Esophagus muscularis mucosa (tissue), 4 donors: Measurements from ENCODE around the gene CDH22. TPM values are rescaled to one million over a fixed set of nuclear protein-coding genes. Genes with fewer than 3 reads are reported as not detected.

Experiments
- DNase-seq: peaks from one replicate; pipeline ENCODE4 v3.0.0-alpha.2; 2017; ENCODE audit errors: extremely low spot score
- H3K27ac ChIP-seq, 4 donors: fragments of 200-600 bp; sonication (generic); replicated peaks in 1 of 4; 1 replicate in 3 of 4; 2 replicates in 1 of 4; pipeline ENCODE4 v1.5.1; 2016 to 2019; ENCODE audit warnings: mild to moderate bottlenecking in 1 of 4
- H3K27me3 ChIP-seq, 4 donors: fragments of 200-600 bp; sonication (generic); one replicate each; pipeline versions ENCODE4 v1.5.1 to v1.6.0; 2016 to 2019
- H3K36me3 ChIP-seq, 4 donors: fragments of 200-600 bp; sonication (generic); one replicate each; pipeline ENCODE4 v1.5.1; 2016 to 2019
- H3K4me1 ChIP-seq, 4 donors: fragments of 200-600 bp; sonication (generic); one replicate each; pipeline ENCODE4 v1.5.1; 2016 to 2019
- H3K4me3 ChIP-seq, 4 donors: fragments of 200-600 bp; sonication (generic); 1 replicate in 2 of 4; 2 replicates in 2 of 4; pipeline ENCODE4 v1.5.1; 2016 to 2019; ENCODE audit warnings: mild to moderate bottlenecking in 4 of 4, moderate library complexity in 1 of 4
- H3K9me3 ChIP-seq, 4 donors: fragments of 200-600 bp; sonication (generic); 1 replicate in 3 of 4; 2 replicates in 1 of 4; pipeline ENCODE4 v1.5.1; 2016 to 2019
- CTCF ChIP-seq, 3 experiments: fragments of 200-600 bp in 2 of 3; fragments of 450-650 bp in 1 of 3; sonication (generic) in 2 of 3; IDR thresholded peaks; one replicate each; pipeline ENCODE4 v1.5.1; 2017 to 2019; ENCODE audit warnings: antibody characterized with exemption in 3 of 3, mild to moderate bottlenecking in 2 of 3, moderate library complexity in 1 of 3
- EP300 ChIP-seq: sonication (generic); formaldehyde crosslinking; IDR thresholded peaks from one replicate; pipeline ENCODE4 v1.6.1; 2017; ENCODE audit warnings: antibody characterized with exemption
- POLR2A ChIP-seq: fragments of 450-650 bp; IDR thresholded peaks from one replicate; pipeline ENCODE4 v1.6.1; 2017; ENCODE audit warnings: antibody characterized with exemption, moderate library complexity, mild to moderate bottlenecking, low read depth
- POLR2AphosphoS5 ChIP-seq, 2 donors: sonication (generic); formaldehyde crosslinking; IDR thresholded peaks; one replicate each; pipeline ENCODE4 v1.6.1; 2017; ENCODE audit warnings: antibody characterized with exemption in 2 of 2
- WGBS: methylation state at CpG from one replicate; pipeline ENCODE4 v1.1.5; 2018; 5-methylcytosine and 5-hydroxymethylcytosine counted together
- intact Hi-C: fragments of 100-400 bp; cut with DNase I; formaldehyde crosslinking; loops from one replicate; pipeline ENCODE4 v1.15.1; 2023
- total RNA-seq, 4 donors: library from RNA; depleted of rRNA; stranded (reverse); fragments of >200 nt; gene quantifications; one replicate each; pipeline versions ENCODE4 v1.1.0 to v1.2.1, GENCODE V29; 2016

The CDH22 gene
- total RNA-seq, 4 donors from 2014 or later = 0.17 to 0.69 (median 0.42) TPM; not detected in 1

- H3K4me3 ChIP-seq = no peak overlapping the region
- H3K36me3 ChIP-seq = no peaks in the 10 kb centered on the region
- intact Hi-C loops = no loop called here
- WGBS = 47% methylated on average over 6 of the region's 6 CpGs
- TF ChIP-seq EP300 = no peak
- TF ChIP-seq POLR2A = no peak
- peaks cover 11 to 25% (median 16%) of the 10 kb centered on the region in 4 donors for H3K4me1 ChIP-seq
- no peak for DNase-seq
- H3K27ac ChIP-seq = no peak overlapping the region
- no peaks in the 10 kb centered on the region for H3K9me3 ChIP-seq
- peaks cover 0 to 95% (median 15%) of the 10 kb centered on the region in 4 donors for H3K27me3 ChIP-seq
Measured at GRCh38 chr20:46206992-46207549, 101.2 kb downstream of the CDH22 start.

GRCh38 chr20:46206025-46206424, 102.3 kb downstream of the CDH22 start:
- H3K9me3 ChIP-seq = no peaks in the 10 kb centered on the region
- no peak for DNase-seq
- H3K36me3 ChIP-seq = no peaks in the 10 kb centered on the region
- TF ChIP-seq POLR2A = no peak
- no peak for TF ChIP-seq EP300
- TF ChIP-seq CTCF (IDR thresholded peaks at IDR 0.05) = no peak
- no peak for TF ChIP-seq POLR2AphosphoS5 (IDR thresholded peaks at IDR 0.05)
- intact Hi-C loops = no loop called here
- no peak overlapping the region for H3K4me3 ChIP-seq
- H3K27ac ChIP-seq = no peak overlapping the region
- H3K4me1 ChIP-seq = peaks cover 11 to 26% (median 17%) of the 10 kb centered on the region in 4 donors
- 45% methylated on average over 5 of the region's 5 CpGs for WGBS
- H3K27me3 ChIP-seq = peaks cover 0 to 95% (median 17%) of the 10 kb centered on the region in 4 donors

- Histone ChIP-seq H3K9me3 (no peaks in the 10 kb centered on the region), H3K4me3 (no peak overlapping the region), H3K36me3 (no peaks in the 10 kb centered on the region), H3K4me1 (peaks cover 11 to 31% (median 20%) of the 10 kb centered on the region in 4 donors), H3K27me3 (peaks cover 0 to 95% (median 21%) of the 10 kb centered on the region in 4 donors), H3K27ac (no peak overlapping the region)
- TF ChIP-seq POLR2AphosphoS5 (IDR thresholded peaks at IDR 0.05) (no peak), CTCF (IDR thresholded peaks at IDR 0.05) (no peak), EP300 (no peak), POLR2A (no peak)
- no peak for DNase-seq
- WGBS = 49% methylated on average over 3 of the region's 3 CpGs
- intact Hi-C loops = no loop called here
Measured at GRCh38 chr20:46205349-46205748, 102.9 kb downstream of the CDH22 start.

GRCh38 chr20:46204594-46205186, 103.6 kb downstream of the CDH22 start:
- Histone ChIP-seq H3K9me3 (no peaks in the 10 kb centered on the region), H3K27me3 (peaks cover 0 to 95% (median 18%) of the 10 kb centered on the region in 4 donors), H3K36me3 (no peaks in the 10 kb centered on the region), H3K4me3 (no peak overlapping the region), H3K27ac (no peak overlapping the region), H3K4me1 (peaks cover 11 to 31% (median 17%) of the 10 kb centered on the region in 4 donors)
- intact Hi-C loops = no loop called here
- WGBS = 32% methylated on average over 7 of the region's 8 CpGs
- TF ChIP-seq CTCF (IDR thresholded peaks at IDR 0.05) (no peak), POLR2AphosphoS5 (IDR thresholded peaks at IDR 0.05) (no peak), POLR2A (no peak), EP300 (no peak)
- DNase-seq = no peak

GRCh38 chr20:46203510-46203837, 104.8 kb downstream of the CDH22 start:
- Histone ChIP-seq H3K27me3 (peaks cover 0 to 95% (median 14%) of the 10 kb centered on the region in 4 donors), H3K36me3 (no peaks in the 10 kb centered on the region), H3K4me3 (no peak overlapping the region), H3K4me1 (peaks cover 11 to 31% (median 19%) of the 10 kb centered on the region in 4 donors), H3K27ac (no peak overlapping the region), H3K9me3 (no peaks in the 10 kb centered on the region)
- intact Hi-C loops = no loop called here
- no peak for DNase-seq
- WGBS = 64% methylated on average over 3 of the region's 3 CpGs
- TF ChIP-seq EP300 = no peak
- TF ChIP-seq POLR2A = no peak
- TF ChIP-seq POLR2AphosphoS5 (IDR thresholded peaks at IDR 0.05) = no peak
- no peak for TF ChIP-seq CTCF (IDR thresholded peaks at IDR 0.05)
